ENCODE results near the gene SBF2. TPM values are rescaled to one million over a fixed set of nuclear protein-coding genes. Genes with fewer than 3 reads are reported as not detected.
"Not testable (repeated sequence)": the region's sequence is repeated elsewhere in the genome, so short reads cannot be mapped to it uniquely, and the experiment has no call there.

The SBF2 gene
- total RNA-seq, 1 donor from 2014 or later: 21.1 TPM

DNA sequence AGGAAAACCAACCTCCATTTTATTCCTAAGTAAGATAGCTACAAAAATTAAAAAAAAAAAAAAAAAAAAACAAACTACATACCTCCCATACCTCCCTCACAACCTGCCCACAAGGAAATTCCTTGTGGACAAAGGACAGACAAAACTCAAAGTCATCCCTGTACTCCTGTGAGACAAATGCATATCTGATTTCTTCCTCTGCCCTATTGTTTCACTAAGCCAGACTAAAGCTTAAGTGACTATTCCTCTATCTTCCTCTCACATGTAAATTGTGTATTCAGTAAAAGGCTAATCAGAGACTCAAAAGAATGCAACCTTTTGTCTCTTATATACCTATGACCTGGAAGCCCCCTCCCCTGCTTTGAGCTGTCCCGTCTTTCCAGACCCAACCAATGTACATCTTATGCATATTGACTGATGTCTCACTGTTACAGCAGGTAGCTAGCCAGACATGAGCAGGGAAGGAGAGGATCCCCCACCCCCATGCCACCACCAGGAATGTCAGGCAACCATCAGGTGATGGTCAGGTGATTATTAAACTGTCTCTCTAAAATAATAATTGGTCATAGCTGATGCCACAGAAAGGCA is 289.4 kb downstream of the SBF2 start:
- TF ChIP-seq, protein P1, sequence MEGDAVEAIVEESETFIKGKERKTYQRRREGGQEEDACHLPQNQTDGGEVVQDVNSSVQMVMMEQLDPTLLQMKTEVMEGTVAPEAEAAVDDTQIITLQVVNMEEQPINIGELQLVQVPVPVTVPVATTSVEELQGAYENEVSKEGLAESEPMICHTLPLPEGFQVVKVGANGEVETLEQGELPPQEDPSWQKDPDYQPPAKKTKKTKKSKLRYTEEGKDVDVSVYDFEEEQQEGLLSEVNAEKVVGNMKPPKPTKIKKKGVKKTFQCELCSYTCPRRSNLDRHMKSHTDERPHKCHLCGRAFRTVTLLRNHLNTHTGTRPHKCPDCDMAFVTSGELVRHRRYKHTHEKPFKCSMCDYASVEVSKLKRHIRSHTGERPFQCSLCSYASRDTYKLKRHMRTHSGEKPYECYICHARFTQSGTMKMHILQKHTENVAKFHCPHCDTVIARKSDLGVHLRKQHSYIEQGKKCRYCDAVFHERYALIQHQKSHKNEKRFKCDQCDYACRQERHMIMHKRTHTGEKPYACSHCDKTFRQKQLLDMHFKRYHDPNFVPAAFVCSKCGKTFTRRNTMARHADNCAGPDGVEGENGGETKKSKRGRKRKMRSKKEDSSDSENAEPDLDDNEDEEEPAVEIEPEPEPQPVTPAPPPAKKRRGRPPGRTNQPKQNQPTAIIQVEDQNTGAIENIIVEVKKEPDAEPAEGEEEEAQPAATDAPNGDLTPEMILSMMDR (IDR thresholded peaks at IDR 0.05; ENCODE audit: insufficient read depth, low read length, poor library complexity, severe bottlenecking): no peak
- no peak for DNase-seq (ENCODE audit: low read depth)
- Histone ChIP-seq H3K27me3 (ENCODE audit: control insufficient read depth, insufficient read depth, low read length) (no peaks in the 10 kb centered on the region), H3K36me3 (ENCODE audit: control insufficient read depth, insufficient read depth, low read length) (no peaks in the 10 kb centered on the region), H3K4me3 (ENCODE audit: low read depth, low read length) (no peak overlapping the region)

- no peak for DNase-seq (ENCODE audit: low read depth)
- TF ChIP-seq, protein P1 (IDR thresholded peaks at IDR 0.05; ENCODE audit: insufficient read depth, low read length, poor library complexity, severe bottlenecking): no peak
- Histone ChIP-seq H3K27me3 (ENCODE audit: control insufficient read depth, insufficient read depth, low read length) (no peaks in the 10 kb centered on the region), H3K4me3 (ENCODE audit: low read depth, low read length) (no peak overlapping the region), H3K36me3 (ENCODE audit: control insufficient read depth, insufficient read depth, low read length) (no peaks in the 10 kb centered on the region)
These were observed 291.8 kb downstream of the SBF2 start for GRCh38 chr11:10002221-10002620.

DNA sequence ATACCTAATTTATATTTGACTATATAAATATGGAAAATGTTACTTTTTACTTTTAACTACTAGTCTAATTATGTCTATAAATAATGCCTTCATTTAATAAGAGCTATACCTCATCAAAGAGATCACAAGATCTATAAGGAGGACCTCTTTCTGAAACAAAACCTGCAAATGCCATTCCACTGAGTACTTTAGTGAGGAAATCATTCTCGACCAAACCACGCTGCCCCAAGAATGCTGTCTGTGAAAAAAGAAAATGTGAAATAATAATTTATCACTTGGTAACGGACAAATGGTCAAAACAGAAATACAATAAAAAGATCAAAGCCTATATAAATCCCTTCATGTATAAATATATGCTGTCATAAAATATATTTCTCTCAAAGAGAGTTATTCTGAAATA is 301.7 kb downstream of the SBF2 start:
- Histone ChIP-seq H3K27me3 (ENCODE audit: control insufficient read depth, insufficient read depth, low read length) (no peaks in the 10 kb centered on the region), H3K36me3 (ENCODE audit: control insufficient read depth, insufficient read depth, low read length) (no peaks in the 10 kb centered on the region), H3K4me3 (ENCODE audit: low read depth, low read length) (no peak overlapping the region)
- TF ChIP-seq, protein P1 (IDR thresholded peaks at IDR 0.05; ENCODE audit: insufficient read depth, low read length, poor library complexity, severe bottlenecking): no peak
- DNase-seq (ENCODE audit: low read depth): no peak

GRCh38 chr11:9990221-9990973 is 303.6 kb downstream of the SBF2 start:
- TF ChIP-seq, protein P1 (IDR thresholded peaks at IDR 0.05; ENCODE audit: insufficient read depth, low read length, poor library complexity, severe bottlenecking): no peak
- Histone ChIP-seq H3K27me3 (ENCODE audit: control insufficient read depth, insufficient read depth, low read length) (no peaks in the 10 kb centered on the region), H3K4me3 (ENCODE audit: low read depth, low read length) (no peak overlapping the region), H3K36me3 (ENCODE audit: control insufficient read depth, insufficient read depth, low read length) (no peaks in the 10 kb centered on the region)
- no peak for DNase-seq (ENCODE audit: low read depth)

GRCh38 chr11:9987303-9987702 is 306.7 kb downstream of the SBF2 start:
- not testable (repeated sequence) for H3K4me3 ChIP-seq (ENCODE audit: low read depth, low read length); DNase-seq (ENCODE audit: low read depth); H3K27me3 ChIP-seq (ENCODE audit: control insufficient read depth, insufficient read depth, low read length); H3K36me3 ChIP-seq (ENCODE audit: control insufficient read depth, insufficient read depth, low read length)

DNA sequence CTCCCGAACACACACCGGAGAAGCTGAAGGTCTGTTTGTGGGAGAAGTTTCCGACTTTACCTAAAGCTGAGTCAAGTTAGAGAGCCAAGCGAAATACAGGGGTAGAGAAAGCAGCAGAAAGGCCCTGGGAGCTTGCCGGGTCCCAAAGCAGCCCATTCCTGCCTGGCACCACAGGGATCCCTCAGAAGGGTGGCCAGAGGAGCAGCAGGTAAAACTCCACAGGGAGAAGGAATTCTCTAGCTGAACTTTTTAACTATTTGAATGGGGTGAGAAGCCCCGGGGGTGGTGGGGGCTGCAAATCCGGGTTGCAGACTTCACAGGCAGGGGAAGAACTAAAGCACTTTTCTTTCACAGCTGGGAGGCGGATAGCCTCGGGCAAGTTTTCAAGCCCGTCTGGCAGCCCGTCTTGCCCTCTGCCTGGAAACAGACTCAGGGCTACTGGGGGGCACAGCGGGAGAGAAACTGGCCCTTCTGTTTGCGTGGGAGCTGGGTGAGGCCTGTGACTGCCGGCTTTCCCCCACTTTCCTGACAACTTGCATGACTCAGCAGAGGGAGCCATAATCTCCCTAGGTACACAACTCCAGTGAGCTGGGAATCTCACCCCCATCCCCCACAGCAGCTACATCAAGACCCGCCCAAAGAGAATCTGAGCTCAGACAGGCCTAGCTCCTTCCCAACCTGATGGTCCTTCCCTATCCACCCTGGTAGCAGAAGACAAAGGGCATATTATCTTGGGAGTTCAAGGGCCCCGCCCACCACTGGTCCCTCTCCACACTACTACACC is 311.0 kb downstream of the SBF2 start:
- Histone ChIP-seq H3K27me3 (ENCODE audit: control insufficient read depth, insufficient read depth, low read length) (no peaks in the 10 kb centered on the region), H3K4me3 (ENCODE audit: low read depth, low read length) (no peak overlapping the region), H3K36me3 (ENCODE audit: control insufficient read depth, insufficient read depth, low read length) (no peaks in the 10 kb centered on the region)
- no peak for DNase-seq (ENCODE audit: low read depth)
- TF ChIP-seq, protein P1 (IDR thresholded peaks at IDR 0.05; ENCODE audit: insufficient read depth, low read length, poor library complexity, severe bottlenecking): no peak
